Measurements from ENCODE around the gene BCS1L.

BCS1L gene

GRCh38 chr2:218659258-218659987 lies at the start of gene BCS1L, which contains the start of gene ZNF142:
TSS of gene BCS1L (plus strand) at chr2:218659683. CDS start at chr2:218660988, 1,305 bp downstream.
TSS of gene ZNF142 (minus strand) at chr2:218659623. CDS start at chr2:218656429, 3,194 bp downstream.
- DNase-seq = peak; percentile 92

GRCh38 chr2:218615868-218616315 lies 43.6 kb upstream of the BCS1L start:
- DNase-seq = no peak

GRCh38 chr2:218618102-218618860 lies 41.2 kb upstream of the BCS1L start:
- no peak for DNase-seq

GRCh38 chr2:218621007-218621406 lies 38.5 kb upstream of the BCS1L start:
- no peak for DNase-seq

GRCh38 chr2:218622606-218623365 lies 36.7 kb upstream of the BCS1L start:
- DNase-seq = no peak

- no peak for DNase-seq
These were observed 36.1 kb upstream of the BCS1L start for GRCh38 chr2:218623366-218623705.

- no peak for DNase-seq
These were observed 33.1 kb upstream of the BCS1L start for GRCh38 chr2:218626369-218626768.

- no peak for DNase-seq
These were observed 31.5 kb upstream of the BCS1L start for GRCh38 chr2:218627939-218628338.

GRCh38 chr2:218631837-218632236 lies 27.6 kb upstream of the BCS1L start:
- DNase-seq = no peak

GRCh38 chr2:218635719-218636118 lies 23.8 kb upstream of the BCS1L start:
- DNase-seq = no peak

- DNase-seq = no peak
These were observed 21.1 kb upstream of the BCS1L start for GRCh38 chr2:218638372-218638771.

GRCh38 chr2:218642121-218642656 lies 17.3 kb upstream of the BCS1L start:
- no peak for DNase-seq

GRCh38 chr2:218642786-218643185 lies 16.7 kb upstream of the BCS1L start:
- DNase-seq = no peak

GRCh38 chr2:218643751-218644310 lies 15.7 kb upstream of the BCS1L start:
- no peak for DNase-seq

- DNase-seq = no peak
These were observed 14.8 kb upstream of the BCS1L start for GRCh38 chr2:218644721-218645120.

GRCh38 chr2:218645126-218645525 lies 14.4 kb upstream of the BCS1L start:
- no peak for DNase-seq

GRCh38 chr2:218648088-218648786 lies 11.2 kb upstream of the BCS1L start:
- peak; percentile 54 for DNase-seq

- no peak for DNase-seq
These were observed 10.7 kb upstream of the BCS1L start for GRCh38 chr2:218648787-218649100.

GRCh38 chr2:218655751-218656150 lies 3.7 kb upstream of the BCS1L start:
- no peak for DNase-seq

- DNase-seq = peak; percentile 52
These were observed 719 bp upstream of the BCS1L start for GRCh38 chr2:218658671-218659257.

GRCh38 chr2:218659988-218660358 lies 490 bp downstream of the BCS1L start:
- DNase-seq = no peak

GRCh38 chr2:218662377-218662776 lies 2.9 kb downstream of the BCS1L start:
- DNase-seq = no peak
